Measurements from ENCODE around the gene SLC38A3. TPM values are rescaled to one million over a fixed set of nuclear protein-coding genes. Genes with fewer than 3 reads are reported as not detected.

Gene SLC38A3
- polyA plus RNA-seq, 1 experiment: 0.22 TPM

GRCh38 chr3:50256978-50257890, 52.2 kb downstream of the SLC38A3 start:
- DNase-seq (ENCODE audit: low read depth): no peak
- POLR2A ChIA-PET: interaction anchor here (0.6 to 0.7 kb wide), 2 partner anchors 9 to 35 kb away, joined by 3 to 6 read pairs; no protein-coding TSS in a partner anchor
- CTCF ChIA-PET: interaction anchor here (0.6 to 13.0 kb wide), 12 partner anchors 10 to 63 kb away, joined by 4 to 114 read pairs (median 8); partner anchors contain the start of genes GNAI2 and SEMA3B
- TF ChIP-seq CTCF (IDR thresholded peaks at IDR 0.05; ENCODE audit: insufficient read depth, low read depth, low read length): peak; percentile 64
- H3K4me3 ChIP-seq (ENCODE audit: low read depth, low read length): no peak overlapping the region
- peaks cover 47% of the 10 kb centered on the region for H3K36me3 ChIP-seq (ENCODE audit: control insufficient read depth, insufficient read depth, low read length)
- no peaks in the 10 kb centered on the region for H3K27me3 ChIP-seq (ENCODE audit: control insufficient read depth, insufficient read depth, low read length)

- ChIA-PET CTCF (interaction anchor here (0.8 to 13.0 kb wide), 10 partner anchors 9 to 66 kb away, joined by 3 to 114 read pairs (median 14); partner anchors contain the start of gene SEMA3B), POLR2A (interaction anchor here (0.6 kb wide), 3 partner anchors 8 to 280 kb away, joined by 3 to 8 read pairs (median 4); no protein-coding TSS in a partner anchor)
- H3K36me3 ChIP-seq (ENCODE audit: control insufficient read depth, insufficient read depth, low read length): peaks cover 39% of the 10 kb centered on the region
- H3K4me3 ChIP-seq (ENCODE audit: low read depth, low read length): no peak overlapping the region
- DNase-seq (ENCODE audit: low read depth): no peak
- no peak for TF ChIP-seq CTCF (IDR thresholded peaks at IDR 0.05; ENCODE audit: insufficient read depth, low read depth, low read length)
- H3K27me3 ChIP-seq (ENCODE audit: control insufficient read depth, insufficient read depth, low read length): no peaks in the 10 kb centered on the region
Measured at GRCh38 chr3:50258029-50258680, 53.1 kb downstream of the SLC38A3 start.

- no peak overlapping the region for H3K4me3 ChIP-seq (ENCODE audit: low read depth, low read length)
- ChIA-PET CTCF (interaction anchor here (0.9 to 13.0 kb wide), 17 partner anchors 8 to 75 kb away, joined by 3 to 114 read pairs (median 9); partner anchors contain the start of genes HYAL3, NAA80 and SEMA3B), POLR2A (interaction anchor here (0.6 to 0.9 kb wide), 2 partner anchors 12 to 280 kb away, joined by 3 to 8 read pairs; no protein-coding TSS in a partner anchor)
- no peaks in the 10 kb centered on the region for H3K27me3 ChIP-seq (ENCODE audit: control insufficient read depth, insufficient read depth, low read length)
- DNase-seq (ENCODE audit: low read depth): no peak
- H3K36me3 ChIP-seq (ENCODE audit: control insufficient read depth, insufficient read depth, low read length): peaks cover 37% of the 10 kb centered on the region
- no peak for TF ChIP-seq CTCF (IDR thresholded peaks at IDR 0.05; ENCODE audit: insufficient read depth, low read depth, low read length)
Measured at GRCh38 chr3:50258979-50259378, 53.9 kb downstream of the SLC38A3 start.

- TF ChIP-seq CTCF (IDR thresholded peaks at IDR 0.05; ENCODE audit: insufficient read depth, low read depth, low read length): no peak
- no peak for DNase-seq (ENCODE audit: low read depth)
- Histone ChIP-seq H3K4me3 (ENCODE audit: low read depth, low read length) (no peak overlapping the region), H3K36me3 (ENCODE audit: control insufficient read depth, insufficient read depth, low read length) (peaks cover 33% of the 10 kb centered on the region), H3K27me3 (ENCODE audit: control insufficient read depth, insufficient read depth, low read length) (no peaks in the 10 kb centered on the region)
- POLR2A ChIA-PET: interaction anchor here (0.9 to 1.0 kb wide), 2 partner anchors 13 to 24 kb away, joined by 3 to 4 read pairs; no protein-coding TSS in a partner anchor
- CTCF ChIA-PET: interaction anchor here (0.8 to 13.0 kb wide), 25 partner anchors 8 to 78 kb away, joined by 3 to 114 read pairs (median 5); partner anchors contain the start of genes HYAL3, IFRD2, LSMEM2 and NAA80
Measured at GRCh38 chr3:50259432-50260026, 54.5 kb downstream of the SLC38A3 start.

All from BJ (cell line).